GM23338 (cell line): ENCODE data around the gene ACYP1. TPM values are rescaled to one million over a fixed set of nuclear protein-coding genes. Genes with fewer than 3 reads are reported as not detected.

Experiments used
- ATAC-seq: fragments of 200-7000 bp; cut with Tn5 transposase; 3 replicates; pipeline ENCODE4 v1.9.1; 2020
- DNase-seq: peaks from one replicate; pipeline ENCODE4 v3.0.0-alpha.2; 2015; ENCODE audit warnings: low spot score
- H2AFZ ChIP-seq: fragments of 200-600 bp; sonication (generic); 2 replicates; pipeline ENCODE4 v1.8.0; 2016; ENCODE audit warnings: antibody characterized with exemption, mild to moderate bottlenecking, moderate library complexity
- H3F3A ChIP-seq: fragments of 200-600 bp; sonication (generic); replicated peaks from 2 replicates; pipeline ENCODE4 v1.8.0; 2017; ENCODE audit warnings: antibody characterized with exemption, mixed run types, low read depth
- H3K27ac ChIP-seq: fragments of 200-600 bp; sonication (generic); 2 replicates; pipeline ENCODE4 v1.6.1; 2016; ENCODE audit warnings: low read depth
- H3K27me3 ChIP-seq: fragments of 200-600 bp; sonication (generic); 2 replicates; pipeline ENCODE4 v1.8.0; 2016; ENCODE audit warnings: mild to moderate bottlenecking, mixed run types, moderate library complexity; ENCODE audit not compliant: insufficient read depth
- H3K36me3 ChIP-seq: fragments of 200-600 bp; sonication (generic); 2 replicates; pipeline ENCODE4 v1.8.0; 2016; ENCODE audit warnings: mild to moderate bottlenecking; ENCODE audit not compliant: insufficient read depth
- H3K4me1 ChIP-seq: fragments of 200-600 bp; sonication (generic); 2 replicates; pipeline ENCODE4 v1.8.0; 2016; ENCODE audit warnings: mild to moderate bottlenecking, moderate library complexity; ENCODE audit not compliant: insufficient read depth
- H3K4me2 ChIP-seq: fragments of 200-600 bp; sonication (generic); 2 replicates; pipeline ENCODE4 v1.7.1; 2017; ENCODE audit warnings: mixed run types
- H3K4me3 ChIP-seq: fragments of 200-600 bp; sonication (generic); 2 replicates; pipeline ENCODE4 v1.6.1; 2016; ENCODE audit warnings: mixed run types
- H3K79me2 ChIP-seq: fragments of 200-600 bp; sonication (generic); replicated peaks from 2 replicates; pipeline ENCODE4 v1.8.0; 2017; ENCODE audit warnings: mild to moderate bottlenecking; ENCODE audit not compliant: insufficient read depth
- H3K9me2 ChIP-seq: fragments of 200-600 bp; sonication (generic); 2 replicates; pipeline ENCODE4 v1.8.0; 2017; ENCODE audit not compliant: insufficient read depth
- H4K20me1 ChIP-seq: fragments of 200-600 bp; sonication (generic); replicated peaks from 2 replicates; pipeline ENCODE4 v1.8.0; 2017; ENCODE audit warnings: mild to moderate bottlenecking; ENCODE audit not compliant: insufficient read depth
- H3K27ac Mint-ChIP-seq: 2 replicates; pipeline ENCODE4 v1.8.0; 2020; ENCODE audit warnings: inconsistent platforms, mild to moderate bottlenecking, moderate library complexity, mixed read lengths
- H3K27me3 Mint-ChIP-seq: 3 replicates; pipeline ENCODE4 v1.8.0; 2022; ENCODE audit warnings: low read depth, mild to moderate bottlenecking, moderate library complexity, mixed read lengths, inconsistent platforms; ENCODE audit not compliant: insufficient read depth, poor library complexity
- H3K36me3 Mint-ChIP-seq: 3 replicates; pipeline ENCODE4 v1.8.0; 2021; ENCODE audit warnings: low read depth, mild to moderate bottlenecking, inconsistent platforms, moderate library complexity, mixed read lengths
- H3K4me1 Mint-ChIP-seq: 3 replicates; pipeline ENCODE4 v1.8.0; 2020; ENCODE audit warnings: mild to moderate bottlenecking, inconsistent platforms, mixed read lengths
- H3K4me3 Mint-ChIP-seq: 3 replicates; pipeline ENCODE4 v1.8.0; 2021; ENCODE audit warnings: moderate library complexity, mild to moderate bottlenecking, inconsistent platforms, mixed read lengths
- H3K9me3 Mint-ChIP-seq: 3 replicates; pipeline ENCODE4 v1.8.0; 2020; ENCODE audit warnings: moderate library complexity, mild to moderate bottlenecking, inconsistent platforms, mixed read lengths
- CTCF ChIP-seq, 2 experiments: fragments of 200-600 bp in 1 of 2; sonication (generic) in 1 of 2; conservative IDR thresholded peaks; 2 replicates each; pipeline versions ENCODE4 v1.5.1 to v1.6.1; 2016 to 2017; ENCODE audit warnings: antibody characterized with exemption in 2 of 2, low read depth in 2 of 2, mild to moderate bottlenecking in 2 of 2, moderate library complexity in 1 of 2
- POLR2AphosphoS5 ChIP-seq: IDR thresholded peaks from 2 replicates; pipeline ENCODE4 v1.6.1; 2016; ENCODE audit warnings: antibody characterized with exemption, low read depth
- REST ChIP-seq: IDR thresholded peaks from one replicate; pipeline ENCODE4 v1.6.1; 2018; ENCODE audit warnings: antibody characterized with exemption; ENCODE audit not compliant: unreplicated experiment
- ZNF114 ChIP-seq: fragments of 250-450 bp; sonication (Bioruptor Pico); IDR thresholded peaks from 2 replicates; pipeline ENCODE4 v1.5.0; 2020; ENCODE audit warnings: mild to moderate bottlenecking, moderate library complexity
- ZNF462 ChIP-seq: fragments of 250-450 bp; sonication (Bioruptor Pico); IDR thresholded peaks from 2 replicates; pipeline ENCODE4 v1.5.0; 2020; ENCODE audit warnings: mild to moderate bottlenecking, moderate library complexity
- polyA plus RNA-seq: library from polyadenylated mRNA; unstranded; fragments of >200 nt; fragmentation: Nextera tagmentation; extraction: Ambion mirVana; gene quantifications from 2 replicates; pipeline ENCODE4 v1.2.1, GENCODE V29; 2016
- total RNA-seq: library from RNA; depleted of rRNA; stranded (reverse); fragments of >200 nt; shearing (Covaris generic); gene quantifications from 2 replicates; pipeline ENCODE4 v1.2.3, GENCODE V29; 2014

ACYP1 gene
- total and polyA plus RNA-seq, 2 experiments from 2014 or later, result 18.4 to 104 TPM

GRCh38 chr14:75048101-75048500, 15.7 kb downstream of the ACYP1 start (continued):
- TF ChIP-seq ZNF462 (CRISPR knock-in tag) (no peak), CTCF (conservative IDR thresholded peaks at IDR 0.05; ENCODE audit: low read depth in 2 of 2) (no peak)

GRCh38 chr14:75047506-75047905, 16.3 kb downstream of the ACYP1 start:
- Mint-ChIP-seq H3K27me3 (peaks cover 3% of the 10 kb centered on the region), H3K9me3 (no peaks in the 10 kb centered on the region; the same call in 1 of the 3 replicates), H3K36me3 (no peaks in the 10 kb centered on the region), H3K27ac (no peak overlapping the region), H3K4me3 (no peak overlapping the region), H3K4me1 (no peaks in the 10 kb centered on the region; the same call in 2 of the 3 replicates)
- no peaks in the 10 kb centered on the region for H3K4me1 ChIP-seq
- no peak overlapping the region for H3K27ac ChIP-seq
- H3F3A ChIP-seq, result no peaks in the 10 kb centered on the region
- H3K27me3 ChIP-seq, result no peaks in the 10 kb centered on the region
- no peaks in the 10 kb centered on the region for H3K9me2 ChIP-seq
- no peak for DNase-seq
- no peaks in the 10 kb centered on the region for H3K36me3 ChIP-seq
- no peak for ATAC-seq
- H2AFZ ChIP-seq, result no peak overlapping the region
- H3K4me3 ChIP-seq, result no peak overlapping the region
- H3K79me2 ChIP-seq, result 0 out of 2 replicates have a peak, but pooled peaks cover 6% of the 10 kb centered on the region
- 0 out of 2 replicates have a peak, but pooled peaks cover 6% of the 10 kb centered on the region for H4K20me1 ChIP-seq
- no peak overlapping the region for H3K4me2 ChIP-seq
- TF ChIP-seq REST (no peak), POLR2AphosphoS5 (no peak), ZNF114 (CRISPR knock-in tag) (no peak), CTCF (conservative IDR thresholded peaks at IDR 0.05; ENCODE audit: low read depth in 2 of 2) (no peak)
